GM12875 (cell line): ENCODE results near the gene CDHR3.

Source experiments
- H3K4me3 ChIP-seq: one replicate; pipeline ENCODE4 v1.5.1; 2011; ENCODE audit warnings: low read depth, low read length, control low read depth
- TF ChIP-seq, protein P1 (sequence below): IDR thresholded peaks from 2 replicates; pipeline ENCODE4 v1.5.1; 2011; ENCODE audit warnings: low read depth, mild to moderate bottlenecking, control low read depth, inconsistent platforms, low read length, moderate library complexity, borderline replicate concordance; ENCODE audit not compliant: insufficient read depth

CDHR3 gene

DNA sequence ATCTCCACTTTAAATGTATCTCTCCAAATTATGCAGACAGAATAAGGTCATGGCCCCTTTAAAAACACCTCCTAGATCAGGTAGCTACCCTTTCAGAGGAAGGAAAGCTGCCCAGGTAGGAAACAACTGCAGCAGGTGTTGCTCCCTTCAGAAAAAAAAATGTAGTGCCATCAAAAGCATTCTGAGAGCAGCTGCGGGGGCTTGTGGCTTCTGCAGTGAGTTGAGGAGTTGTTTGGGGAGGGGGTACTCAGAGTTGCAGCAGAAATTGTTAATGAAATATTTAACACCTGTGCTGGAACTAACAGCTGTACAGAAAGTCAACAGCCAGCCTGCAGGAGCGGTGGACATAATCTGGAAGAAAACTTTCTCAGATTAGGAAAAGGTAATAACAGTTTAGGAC lies 24.0 kb downstream of the CDHR3 start:
- H3K4me3 ChIP-seq, result no peak overlapping the region
- TF ChIP-seq, protein P1, sequence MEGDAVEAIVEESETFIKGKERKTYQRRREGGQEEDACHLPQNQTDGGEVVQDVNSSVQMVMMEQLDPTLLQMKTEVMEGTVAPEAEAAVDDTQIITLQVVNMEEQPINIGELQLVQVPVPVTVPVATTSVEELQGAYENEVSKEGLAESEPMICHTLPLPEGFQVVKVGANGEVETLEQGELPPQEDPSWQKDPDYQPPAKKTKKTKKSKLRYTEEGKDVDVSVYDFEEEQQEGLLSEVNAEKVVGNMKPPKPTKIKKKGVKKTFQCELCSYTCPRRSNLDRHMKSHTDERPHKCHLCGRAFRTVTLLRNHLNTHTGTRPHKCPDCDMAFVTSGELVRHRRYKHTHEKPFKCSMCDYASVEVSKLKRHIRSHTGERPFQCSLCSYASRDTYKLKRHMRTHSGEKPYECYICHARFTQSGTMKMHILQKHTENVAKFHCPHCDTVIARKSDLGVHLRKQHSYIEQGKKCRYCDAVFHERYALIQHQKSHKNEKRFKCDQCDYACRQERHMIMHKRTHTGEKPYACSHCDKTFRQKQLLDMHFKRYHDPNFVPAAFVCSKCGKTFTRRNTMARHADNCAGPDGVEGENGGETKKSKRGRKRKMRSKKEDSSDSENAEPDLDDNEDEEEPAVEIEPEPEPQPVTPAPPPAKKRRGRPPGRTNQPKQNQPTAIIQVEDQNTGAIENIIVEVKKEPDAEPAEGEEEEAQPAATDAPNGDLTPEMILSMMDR, result no peak

- TF ChIP-seq, protein P1, result no peak
- no peak overlapping the region for H3K4me3 ChIP-seq
Observed at GRCh38 chr7:105988276-105988675, 25.2 kb downstream of the CDHR3 start.

GRCh38 chr7:105989191-105989590 lies 26.1 kb downstream of the CDHR3 start:
- no peak overlapping the region for H3K4me3 ChIP-seq
- TF ChIP-seq, protein P1, result no peak

- H3K4me3 ChIP-seq, result no peak overlapping the region
- TF ChIP-seq, protein P1, result no peak
Observed at GRCh38 chr7:105989686-105990085, 26.6 kb downstream of the CDHR3 start.

DNA sequence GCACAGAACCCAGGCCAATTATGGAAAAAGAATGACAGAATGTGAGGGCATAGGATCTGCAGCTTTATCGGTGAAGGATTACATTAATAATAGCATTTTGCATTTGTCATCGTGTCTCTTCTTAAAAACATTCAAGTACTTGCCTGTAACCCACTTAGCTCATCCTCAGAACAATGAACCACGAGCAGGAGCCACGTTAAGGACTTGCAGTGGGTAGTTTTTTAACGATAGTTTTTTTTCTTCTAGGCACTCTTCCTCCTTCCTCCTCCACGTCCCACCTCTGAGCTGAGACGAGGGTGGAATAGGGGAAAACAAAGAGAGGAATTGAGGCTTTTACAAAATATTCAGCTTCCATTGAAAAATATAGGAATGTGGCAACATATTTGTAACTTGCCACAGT lies 27.1 kb downstream of the CDHR3 start:
- TF ChIP-seq, protein P1, result no peak
- H3K4me3 ChIP-seq, result no peak overlapping the region

- TF ChIP-seq, protein P1, result 0 out of 2 replicates have a peak, but pooled peaks have one; percentile 4
- H3K4me3 ChIP-seq, result no peak overlapping the region
Observed at GRCh38 chr7:105990727-105991453, 27.8 kb downstream of the CDHR3 start.

DNA sequence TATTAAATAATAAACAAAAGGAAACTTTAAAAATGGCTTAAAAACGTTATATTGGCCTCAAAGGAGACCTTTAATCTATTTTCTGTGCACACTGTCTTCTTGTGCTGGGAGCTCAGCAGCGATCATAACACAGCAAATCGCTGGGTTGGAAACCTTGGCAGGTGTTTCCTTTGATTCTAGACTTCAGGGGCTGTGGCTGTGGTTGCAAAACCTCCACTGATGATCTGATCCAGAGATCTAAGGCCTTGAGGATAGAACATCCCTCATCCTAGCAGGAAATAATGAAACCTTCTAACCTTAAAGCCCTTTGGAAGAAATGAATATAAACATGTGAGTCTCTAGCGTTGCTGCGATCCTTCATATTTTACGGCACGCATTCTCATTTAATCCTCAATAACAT lies 29.8 kb downstream of the CDHR3 start:
- no peak overlapping the region for H3K4me3 ChIP-seq
- TF ChIP-seq, protein P1, result no peak
